ENCODE data around the gene OR5K1. TPM values are rescaled to one million over a fixed set of nuclear protein-coding genes. Genes with fewer than 3 reads are reported as not detected.
A peak's percentile ranks its signal among the peaks of the same experiment; 100 is the strongest.

OR5K1 gene
- not detected in 2 replicates for total RNA-seq
- not detected in 2 replicates for polyA plus RNA-seq
- not detected in 2 replicates for polyA plus RNA-seq (2011; cell fraction: cytosol; rRNA removed)
- polyA plus RNA-seq (2011; cell fraction: nucleus; rRNA removed), result not detected in 2 replicates
- polyA plus RNA-seq (2012), result not detected in 2 replicates
- polyA minus RNA-seq, result not detected in 2 replicates
- polyA minus RNA-seq (2011; cell fraction: cytosol; rRNA and poly(A)+ RNA removed), result not detected
- not detected in 2 replicates for polyA minus RNA-seq (2011; cell fraction: nucleus; rRNA and poly(A)+ RNA removed)
- percentile 13 among the genes with signal in this experiment for Bru-seq, nascent RNA
- not detected for BruChase-seq, experiment 1, labeled RNA remaining after a 6-hour chase
- percentile 11 among the genes with signal in this experiment for BruChase-seq, experiment 2, labeled RNA remaining after a 2-hour chase
- long read RNA-seq, result 0 reads

DNA sequence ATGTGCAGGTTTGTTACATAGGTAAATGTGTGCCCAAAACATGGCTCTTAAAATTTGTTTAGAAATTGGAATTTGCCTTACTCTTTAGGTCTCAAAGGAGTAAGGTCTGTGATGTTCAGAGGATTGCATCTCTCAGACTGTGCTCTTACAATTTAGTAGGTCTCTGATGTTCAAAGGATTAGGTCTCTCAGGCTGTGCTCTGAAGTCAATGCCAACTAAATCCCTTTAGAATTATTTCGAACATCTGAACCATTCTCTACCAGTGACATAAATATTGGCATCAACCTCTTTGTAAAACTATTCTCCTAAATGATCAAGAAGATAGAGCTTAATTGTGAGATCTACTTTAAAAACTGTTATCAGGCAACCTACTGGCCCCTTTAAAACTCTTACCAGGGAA lies at the start of gene OR5K1:
Gene OR5K1 (plus strand): TSS at position 301 of the 400 bp plus-strand sequence. CDS start 6,376 bp downstream, outside the sequence.
- no peak within 1 kb of the TSS for H2AFZ ChIP-seq (ENCODE audit: low read depth, low read length)
- H3K4me1 ChIP-seq (ENCODE audit: control insufficient read depth, extremely low read depth, insufficient read depth, low read length), result no peaks in the 10 kb centered on the region
- no peak within 1 kb of the TSS for H3K4me2 ChIP-seq (ENCODE audit: insufficient read depth, low read length)
- H3K79me2 ChIP-seq (ENCODE audit: control insufficient read depth, insufficient read depth, low read length), result no peaks in the 10 kb centered on the region
- H3K27ac ChIP-seq (ENCODE audit: insufficient read depth, low read depth, low read length), result no peak within 1 kb of the TSS
- H3K36me3 ChIP-seq (ENCODE audit: control insufficient read depth in 2 of 2, extremely low read depth in 1 of 2, insufficient read depth in 2 of 2, low read length in 2 of 2), result no peaks in the 10 kb centered on the region
- BruUV-seq (replicated peaks), result no TSS peak
- H3K4me3 ChIP-seq (replicated peaks in 1 of 3; ENCODE audit: insufficient read depth in 1 of 3, low read depth in 1 of 3, low read length in 3 of 3), result no peak within 1 kb of the TSS
- ChIA-PET CTCF (no interaction called here), POLR2A (no interaction called here)
- H3K9ac ChIP-seq (replicated peaks; ENCODE audit: extremely low read depth, insufficient read depth, low read length), result no peak within 1 kb of the TSS
- dilution Hi-C loops (cut with MboI; ENCODE audit: extremely low pct_ligation_motif_present, low sequenced_read_pairs) (no loop called here), intact Hi-C loops (cut with micrococcal nuclease) (no loop called here)
- DNase-seq (ENCODE audit: low read depth, low spot score), result no peak
- no peak for FAIRE-seq
- H3K27me3 ChIP-seq (ENCODE audit: control insufficient read depth in 2 of 2, insufficient read depth in 2 of 2, low read length in 2 of 2), result no peaks in the 10 kb centered on the region
- TF ChIP-seq, protein P1, sequence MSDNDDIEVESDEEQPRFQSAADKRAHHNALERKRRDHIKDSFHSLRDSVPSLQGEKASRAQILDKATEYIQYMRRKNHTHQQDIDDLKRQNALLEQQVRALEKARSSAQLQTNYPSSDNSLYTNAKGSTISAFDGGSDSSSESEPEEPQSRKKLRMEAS (IDR thresholded peaks at IDR 0.05; ENCODE audit: insufficient read depth, insufficient read length), result no peak
- no peak for TF ChIP-seq FOS (IDR thresholded peaks at IDR 0.05; ENCODE audit: borderline replicate concordance, insufficient read depth, low read length)
- no peak for TF ChIP-seq GATA2 (IDR thresholded peaks at IDR 0.05; ENCODE audit: insufficient read depth, insufficient read length, low read depth, low read length)
- no peak for TF ChIP-seq POLR2A (IDR thresholded peaks at IDR 0.05; ENCODE audit: low read depth, low read length)
- no peak for TF ChIP-seq POLR2AphosphoS5 (IDR thresholded peaks at IDR 0.05; ENCODE audit: insufficient read depth, low read depth, low read length)
- no peak for TF ChIP-seq EZH2 (IDR thresholded peaks at IDR 0.05; ENCODE audit: borderline replicate concordance, low read depth, low read length, severe bottlenecking)
- TF ChIP-seq JUN (IDR thresholded peaks at IDR 0.05; ENCODE audit: borderline replicate concordance, insufficient read depth, insufficient read length, low read depth), result no peak
- no peaks in the 10 kb centered on the region for H3K9me1 ChIP-seq (replicated peaks; ENCODE audit: control insufficient read depth, extremely low read depth, insufficient read depth, low read length)
- no peaks in the 10 kb centered on the region for H3K9me3 ChIP-seq (replicated peaks; ENCODE audit: control insufficient read depth, insufficient read depth, low read length)
- H4K20me1 ChIP-seq (replicated peaks; ENCODE audit: control insufficient read depth, extremely low read depth, insufficient read depth, low read length), result no peaks in the 10 kb centered on the region

Data from endothelial cell of umbilical vein (primary cell).